WTC11 (cell line): ENCODE data around the gene CDHR5. TPM values are rescaled to one million over a fixed set of nuclear protein-coding genes. Genes with fewer than 3 reads are reported as not detected.
A peak's percentile ranks its signal among the peaks of the same experiment; 100 is the strongest.

ENCODE experiments used
- ATAC-seq: fragments of 200-7000 bp; cut with Tn5 transposase; 2 replicates; pipeline ENCODE4 v1.10.0; 2021; ENCODE audit warnings: mild to moderate bottlenecking, moderate library complexity
- CTCF ChIA-PET: fragments of 300-600 bp; sonication (Branson Sonifier 250); formaldehyde crosslinking; loops from one replicate; lab custom pipeline; 2021; ENCODE audit warnings: antibody characterized with exemption; lab: Charles Lee
- POLR2A ChIA-PET: fragments of 350-600 bp; sonication (Branson Sonifier 250); formaldehyde crosslinking; loops from one replicate; lab custom pipeline; 2021; ENCODE audit warnings: antibody characterized with exemption; lab: Charles Lee
- DNase-seq: peaks from one replicate; pipeline ENCODE4 v3.0.0; 2021; ENCODE audit warnings: low spot score
- H3K27ac Mint-ChIP-seq: 2 replicates; pipeline ENCODE4 v1.8.0; 2021; ENCODE audit warnings: mixed read lengths
- H3K27me3 Mint-ChIP-seq: 2 replicates; pipeline ENCODE4 v1.8.0; 2021; ENCODE audit warnings: low read depth, mild to moderate bottlenecking, moderate library complexity, mixed read lengths
- H3K36me3 Mint-ChIP-seq: 2 replicates; pipeline ENCODE4 v1.8.0; 2021; ENCODE audit warnings: mixed read lengths
- H3K4me1 Mint-ChIP-seq: 2 replicates; pipeline ENCODE4 v1.8.0; 2022; ENCODE audit warnings: mixed read lengths
- H3K4me3 Mint-ChIP-seq: 2 replicates; pipeline ENCODE4 v1.8.0; 2021; ENCODE audit warnings: mild to moderate bottlenecking, moderate library complexity, mixed read lengths
- H3K9me3 Mint-ChIP-seq: 2 replicates; pipeline ENCODE4 v1.8.0; 2021; ENCODE audit warnings: mixed read lengths
- AR ChIP-seq: fragments of 250-450 bp; sonication (Bioruptor Pico); IDR thresholded peaks from 2 replicates; pipeline ENCODE4 v1.9.0; 2021; ENCODE audit warnings: mild to moderate bottlenecking
- ATF3 ChIP-seq: sonication (generic); formaldehyde crosslinking; conservative IDR thresholded peaks from 2 replicates; pipeline ENCODE4 v1.8.1; 2022; ENCODE audit warnings: mild to moderate bottlenecking, missing genetic modification reagents
- ELF4 ChIP-seq: sonication (generic); formaldehyde crosslinking; IDR thresholded peaks from 2 replicates; pipeline ENCODE4 v1.8.1; 2022; ENCODE audit warnings: low read depth, mild to moderate bottlenecking, moderate library complexity, missing genetic modification reagents
- STAT6 ChIP-seq: sonication (generic); formaldehyde crosslinking; conservative IDR thresholded peaks from 2 replicates; pipeline ENCODE4 v1.8.1; 2023; ENCODE audit warnings: mild to moderate bottlenecking, low read depth, missing genetic modification reagents, moderate library complexity
- ZBTB43 ChIP-seq: sonication (generic); formaldehyde crosslinking; IDR thresholded peaks from 2 replicates; pipeline ENCODE4 v1.8.1; 2023; ENCODE audit warnings: mild to moderate bottlenecking, missing genetic modification reagents
- ZNF263 ChIP-seq: sonication (generic); formaldehyde crosslinking; IDR thresholded peaks from 2 replicates; pipeline ENCODE4 v1.8.1; 2022; ENCODE audit warnings: low read depth, mild to moderate bottlenecking, moderate library complexity, missing genetic modification reagents
- ZNF281 ChIP-seq: sonication (generic); formaldehyde crosslinking; IDR thresholded peaks from 2 replicates; pipeline ENCODE4 v1.8.0; 2023; ENCODE audit warnings: mild to moderate bottlenecking, missing genetic modification reagents
- ZNF317 ChIP-seq: sonication (generic); formaldehyde crosslinking; IDR thresholded peaks from 2 replicates; pipeline ENCODE4 v1.8.1; 2023; ENCODE audit warnings: low read depth, mild to moderate bottlenecking, moderate library complexity, missing genetic modification reagents, borderline replicate concordance
- total RNA-seq: library from RNA; stranded (reverse); gene quantifications from 3 replicates; pipeline ENCODE4 v1.2.3, GENCODE V29; 2021

CDHR5 gene
- total RNA-seq, 1 experiment from 2014 or later = 0.26 TPM

- no peak for DNase-seq
- Mint-ChIP-seq H3K4me3 (no peak overlapping the region), H3K4me1 (0 out of 2 replicates have a peak, but pooled peaks cover under 1% of the 10 kb centered on the region), H3K9me3 (no peaks in the 10 kb centered on the region), H3K27me3 (no peaks in the 10 kb centered on the region), H3K36me3 (peaks cover under 1% of the 10 kb centered on the region; the same call in 1 of the 2 replicates), H3K27ac (no peak overlapping the region)
- ChIA-PET POLR2A (interaction anchor here (0.5 kb wide), 1 partner anchor 111 kb away, joined by 4 read pairs; no protein-coding TSS in a partner anchor), CTCF (no interaction called here)
- ATAC-seq = no peak
- no peak for TF ChIP-seq STAT6
- no peak for TF ChIP-seq ZBTB43 (CRISPR knock-in tag)
- no peak for TF ChIP-seq ZNF263
- TF ChIP-seq ATF3 (CRISPR knock-in tag) = no peak
- TF ChIP-seq ZNF317 = no peak
Observed at GRCh38 chr11:617199-617911, 7.4 kb downstream of the CDHR5 start.

GRCh38 chr11:616320-617198, 8.2 kb downstream of the CDHR5 start:
- Mint-ChIP-seq H3K4me3 (peak overlapping the region; percentile 78), H3K9me3 (no peaks in the 10 kb centered on the region), H3K27me3 (no peaks in the 10 kb centered on the region), H3K36me3 (peaks cover 5% of the 10 kb centered on the region), H3K4me1 (0 out of 2 replicates have a peak, but pooled peaks cover 4% of the 10 kb centered on the region), H3K27ac (no peak overlapping the region)
- ChIA-PET CTCF (interaction anchor here (1.1 kb wide), 1 partner anchor 110 kb away, joined by 3 read pairs; no protein-coding TSS in a partner anchor), POLR2A (interaction anchor here (0.7 to 1.1 kb wide), 2 partner anchors 22 to 642 kb away, joined by 4 read pairs; no protein-coding TSS in a partner anchor)
- no peak for ATAC-seq
- TF ChIP-seq AR = 0 out of 2 replicates have a peak, but pooled peaks have one; percentile 34
- TF ChIP-seq ZNF281 (CRISPR knock-in tag) = no peak
- no peak for TF ChIP-seq ELF4 (CRISPR knock-in tag)
- no peak for DNase-seq
